ENCODE results near the gene PLIN5.

The PLIN5 gene

GRCh38 chr19:4521170-4521887 lies 13.7 kb downstream of the PLIN5 start:
- DNase-seq: no peak

- DNase-seq: no peak
These were observed 15.3 kb downstream of the PLIN5 start for GRCh38 chr19:4519521-4520277.

GRCh38 chr19:4519172-4519496 lies 15.9 kb downstream of the PLIN5 start:
- no peak for DNase-seq

- no peak for DNase-seq
These were observed 16.5 kb downstream of the PLIN5 start, which contains the start of gene PLIN4 for GRCh38 chr19:4518345-4519171. Gene PLIN4, minus strand, starts transcription at chr19:4518486. Its CDS starts 214 bp downstream, at chr19:4518272.

GRCh38 chr19:4517451-4518057 lies 17.5 kb downstream of the PLIN5 start:
- no peak for DNase-seq

- no peak for DNase-seq
These were observed 18.1 kb downstream of the PLIN5 start for GRCh38 chr19:4516939-4517300.

GRCh38 chr19:4516199-4516938 lies 18.7 kb downstream of the PLIN5 start:
- DNase-seq: no peak

- DNase-seq: no peak
These were observed 19.3 kb downstream of the PLIN5 start for GRCh38 chr19:4515732-4516131.

- DNase-seq: no peak
These were observed 21.8 kb downstream of the PLIN5 start for GRCh38 chr19:4513248-4513647.

- no peak for DNase-seq
These were observed 23.0 kb downstream of the PLIN5 start for GRCh38 chr19:4512070-4512469.

GRCh38 chr19:4511300-4512054 lies 23.5 kb downstream of the PLIN5 start:
- DNase-seq: no peak

- no peak for DNase-seq
These were observed 24.4 kb downstream of the PLIN5 start for GRCh38 chr19:4510435-4511255.

- DNase-seq: no peak
These were observed 26.3 kb downstream of the PLIN5 start for GRCh38 chr19:4508698-4509097.

GRCh38 chr19:4507804-4508203 lies 27.2 kb downstream of the PLIN5 start:
- no peak for DNase-seq

- DNase-seq: no peak
These were observed 27.9 kb downstream of the PLIN5 start for GRCh38 chr19:4507150-4507452.

GRCh38 chr19:4506449-4507149 lies 28.4 kb downstream of the PLIN5 start:
- DNase-seq: no peak

GRCh38 chr19:4505570-4506448 lies 29.2 kb downstream of the PLIN5 start:
- DNase-seq: no peak

GRCh38 chr19:4504891-4505569 lies 30.0 kb downstream of the PLIN5 start:
- no peak for DNase-seq

GRCh38 chr19:4504297-4504701 lies 30.7 kb downstream of the PLIN5 start:
- DNase-seq: no peak

All from NCI-H1436 (cell line).